D721Med (cell line): ENCODE data around the gene TAS2R10.

Experiments
- DNase-seq: peaks from one replicate; pipeline ENCODE4 v3.0.0; 2011; ENCODE audit warnings: low spot score; ENCODE audit not compliant: insufficient read length
- FAIRE-seq: peaks from 2 replicates; lab custom pipeline; 2011; peaks lifted over from hg19 to GRCh38; lab: Jason Lieb, UNC
- CTCF ChIP-seq: IDR thresholded peaks from 2 replicates; pipeline ENCODE4 v1.5.1; 2012; ENCODE audit warnings: mild to moderate bottlenecking, control low read depth; ENCODE audit not compliant: insufficient read depth; ENCODE audit errors: missing control alignments

The TAS2R10 gene

GRCh38 chr12:10783252-10783651 is 42.9 kb downstream of the TAS2R10 start:
- DNase-seq (no peak), FAIRE-seq (no peak)
- no peak for TF ChIP-seq CTCF

- no peak for DNase-seq
- TF ChIP-seq CTCF, result no peak
- FAIRE-seq, result no peak
Measured at GRCh38 chr12:10779103-10779502, 47.1 kb downstream of the TAS2R10 start.
